Psoas muscle (tissue), 8 donors: ENCODE measurements around the gene SEMA3G. TPM values are rescaled to one million over a fixed set of nuclear protein-coding genes. Genes with fewer than 3 reads are reported as not detected.
A peak's percentile ranks its signal among the peaks of the same experiment; 100 is the strongest.

ENCODE experiments used
- ATAC-seq, 4 donors: fragments of 200-7000 bp; cut with Tn5 transposase; one replicate each; pipeline ENCODE4 v1.9.1; 2020; ENCODE audit warnings: moderate library complexity in 3 of 4, mild to moderate bottlenecking in 2 of 4
- DNase-seq, 2 donors: peaks; one replicate each; pipeline ENCODE4 v3.0.0-alpha.2; 2020
- H3K27ac ChIP-seq: fragments of 200-600 bp; one replicate; pipeline ENCODE4 v1.8.0; 2022
- H3K27me3 ChIP-seq, 3 donors: fragments of 200-600 bp in 1 of 3; one replicate each; pipeline versions ENCODE4 v1.6.1 to v1.8.0; 2013 to 2022; ENCODE audit warnings: low read length in 2 of 3, mild to moderate bottlenecking in 2 of 3, moderate library complexity in 1 of 3; ENCODE audit not compliant: insufficient read depth in 3 of 3
- H3K36me3 ChIP-seq, 2 donors: fragments of 200-600 bp in 1 of 2; one replicate each; pipeline versions ENCODE4 v1.6.1 to v1.8.0; 2013 to 2022; ENCODE audit warnings: low read depth in 1 of 2, mild to moderate bottlenecking in 1 of 2, moderate library complexity in 1 of 2; ENCODE audit not compliant: insufficient read depth in 1 of 2
- H3K4me1 ChIP-seq: fragments of 200-600 bp; one replicate; pipeline ENCODE4 v1.8.0; 2022
- H3K4me3 ChIP-seq: fragments of 200-600 bp; one replicate; pipeline ENCODE4 v1.8.0; 2022; ENCODE audit warnings: mild to moderate bottlenecking
- H3K9me3 ChIP-seq: fragments of 200-600 bp; one replicate; pipeline ENCODE4 v1.8.0; 2022
- WGBS, 3 donors: extraction: QIAGEN DNeasy Blood & Tissue Kit; methylation state at CpG; one replicate each; pipeline versions ENCODE4 v1.1.6 to v1.1.7; 2013; 5-methylcytosine and 5-hydroxymethylcytosine counted together
- intact Hi-C, 2 donors: fragments of 100-400 bp; cut with DNase I; formaldehyde crosslinking; loops; one replicate each; pipeline versions ENCODE4 v1.11.0 to v1.14.2; 2022
- polyA plus RNA-seq, 3 donors: library from polyadenylated mRNA; stranded (reverse); fragments of 200-250 nt; gene quantifications; one replicate each; pipeline ENCODE4 v1.2.3, GENCODE V29; 2013
- total RNA-seq, 4 donors: library from RNA; stranded (reverse); fragmentation: NEBNext Ultra II Directional in 2 of 4; extraction: Animal tissue kit (Norgen Biotek cat#: 25700) in 2 of 4; gene quantifications; one replicate each; pipeline versions ENCODE4 v1.2.1 to v1.2.4, GENCODE V29; 2021 to 2023
- TF ChIP-seq, protein P1 (sequence below): fragments of 200-600 bp; IDR thresholded peaks from one replicate; pipeline ENCODE4 v1.8.0; 2022; ENCODE audit warnings: antibody characterized with exemption
- donor health status: healthy with polysubstance abuse.
- donor health status: DM: no; HTN: no; CAD: no; lungs with moderate emphysema.
- donor health status: Bipolar disorder and iron deficiency.
- donor health status: healthy.
- donor health status: DM: yes; HTN: yes; CAD: no.
- donor health status: DM: no; HTN: no; CAD: no.
- donor health status: DM: no; HTN: no; CAD: no.
- donor health status: DM: yes; HTN: yes; CAD: no.

The SEMA3G gene
- total and polyA plus RNA-seq, 7 donors: 6.0 to 13.8 (median 6.5) TPM

DNA sequence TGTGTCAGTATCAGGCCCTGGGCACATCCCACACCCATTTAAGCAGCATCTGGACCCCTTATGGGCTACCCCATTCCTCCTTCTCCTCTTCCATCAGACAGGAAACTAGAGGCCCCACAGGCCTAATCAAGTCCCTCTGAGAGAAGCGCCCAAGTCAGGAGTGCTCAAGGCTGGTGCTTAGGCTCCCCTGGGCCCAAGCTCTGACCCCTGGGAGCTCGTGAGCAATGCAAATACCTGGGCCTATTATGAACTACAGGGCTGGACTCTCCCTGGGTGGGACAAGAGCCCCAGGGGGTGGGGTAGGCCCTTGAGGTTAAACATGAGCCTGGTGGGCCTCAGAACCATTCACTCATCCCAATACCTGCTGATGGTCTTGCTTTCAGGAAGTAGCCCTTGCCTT lies 57.4 kb downstream of the SEMA3G start:
- 96 to 100% (median 96%) methylated on average over 2 of the region's 2 CpGs for WGBS, 3 donors
- no peak overlapping the region for H3K27ac ChIP-seq
- no peaks in the 10 kb centered on the region for H3K27me3 ChIP-seq
- H3K4me1 ChIP-seq: no peaks in the 10 kb centered on the region
- H3K9me3 ChIP-seq: no peaks in the 10 kb centered on the region
- no peak overlapping the region for H3K4me3 ChIP-seq
- intact Hi-C loops: loop anchor here in 1 of 2 donors (5.0 kb wide), 1 partner anchor 85 kb away; no protein-coding TSS in a partner anchor
- H3K36me3 ChIP-seq: peaks cover 0 to 44% of the 10 kb centered on the region in 2 donors
- no peak for ATAC-seq
- TF ChIP-seq, protein P1, sequence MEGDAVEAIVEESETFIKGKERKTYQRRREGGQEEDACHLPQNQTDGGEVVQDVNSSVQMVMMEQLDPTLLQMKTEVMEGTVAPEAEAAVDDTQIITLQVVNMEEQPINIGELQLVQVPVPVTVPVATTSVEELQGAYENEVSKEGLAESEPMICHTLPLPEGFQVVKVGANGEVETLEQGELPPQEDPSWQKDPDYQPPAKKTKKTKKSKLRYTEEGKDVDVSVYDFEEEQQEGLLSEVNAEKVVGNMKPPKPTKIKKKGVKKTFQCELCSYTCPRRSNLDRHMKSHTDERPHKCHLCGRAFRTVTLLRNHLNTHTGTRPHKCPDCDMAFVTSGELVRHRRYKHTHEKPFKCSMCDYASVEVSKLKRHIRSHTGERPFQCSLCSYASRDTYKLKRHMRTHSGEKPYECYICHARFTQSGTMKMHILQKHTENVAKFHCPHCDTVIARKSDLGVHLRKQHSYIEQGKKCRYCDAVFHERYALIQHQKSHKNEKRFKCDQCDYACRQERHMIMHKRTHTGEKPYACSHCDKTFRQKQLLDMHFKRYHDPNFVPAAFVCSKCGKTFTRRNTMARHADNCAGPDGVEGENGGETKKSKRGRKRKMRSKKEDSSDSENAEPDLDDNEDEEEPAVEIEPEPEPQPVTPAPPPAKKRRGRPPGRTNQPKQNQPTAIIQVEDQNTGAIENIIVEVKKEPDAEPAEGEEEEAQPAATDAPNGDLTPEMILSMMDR: no peak
- DNase-seq: no peak

DNA sequence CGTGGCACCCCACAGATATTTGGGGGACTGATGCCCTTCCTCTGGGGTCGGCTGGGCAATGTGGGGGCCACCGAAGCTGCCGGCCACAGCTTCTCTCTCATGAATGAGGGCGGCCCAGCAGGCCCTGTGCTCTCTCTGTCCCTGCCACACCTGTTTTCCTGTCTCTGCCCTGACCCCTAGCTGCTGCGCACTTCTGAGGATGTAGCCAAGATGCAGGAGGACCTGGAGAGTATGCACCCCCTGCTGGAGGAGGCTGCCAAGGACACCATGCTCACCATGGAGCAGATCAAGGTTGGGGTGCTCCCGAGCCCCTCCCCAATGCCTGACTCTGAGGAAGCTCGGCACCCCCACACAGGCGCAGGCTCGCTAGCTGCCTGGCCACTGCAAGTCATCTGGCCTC lies 59.7 kb downstream of the SEMA3G start:
- WGBS, 3 donors: 68 to 77% (median 71%) methylated on average over 10 of the region's 10 CpGs

DNA sequence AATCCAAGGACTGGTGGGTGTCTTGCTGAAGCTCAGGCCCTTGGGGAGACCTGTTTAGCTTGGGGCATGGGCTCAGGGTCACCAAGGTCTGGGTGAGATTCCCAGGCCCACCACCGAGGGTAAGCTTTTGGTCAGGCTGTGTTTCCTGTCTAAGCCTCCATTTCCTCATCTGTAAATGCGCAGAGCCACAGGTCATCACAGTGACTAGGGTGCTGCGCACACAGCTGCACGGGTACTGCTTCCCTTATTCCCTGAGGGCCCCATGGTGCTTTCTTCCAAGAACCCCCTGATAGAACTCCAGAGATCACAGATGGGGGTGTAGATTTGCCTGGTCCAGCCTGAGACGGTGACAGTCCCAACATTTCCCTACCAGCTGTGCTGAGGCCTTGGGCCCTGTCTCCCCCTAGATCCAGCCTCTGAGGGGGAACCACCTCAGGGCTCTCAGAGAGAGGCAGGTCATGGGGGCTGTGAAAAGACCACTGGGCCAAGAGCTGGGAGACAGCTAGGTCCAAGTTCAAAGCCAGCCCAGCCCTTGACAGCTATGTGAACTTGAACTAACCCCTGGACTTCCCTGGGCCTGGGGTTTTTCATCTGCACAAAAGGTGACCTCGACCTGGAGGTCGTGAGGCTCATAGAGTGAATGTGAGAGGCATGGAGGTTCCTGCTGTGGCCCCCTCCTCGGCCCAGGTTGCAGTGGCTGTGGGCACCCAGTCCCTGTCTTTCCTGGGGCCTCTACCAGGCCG lies 60.7 kb downstream of the SEMA3G start:
- ATAC-seq (no peak), DNase-seq (no peak)
- TF ChIP-seq, protein P1: no peak
- peaks cover 0 to 28% of the 10 kb centered on the region in 2 donors for H3K36me3 ChIP-seq
- H3K27ac ChIP-seq: no peak overlapping the region
- H3K4me1 ChIP-seq: no peaks in the 10 kb centered on the region
- WGBS, 3 donors: 77 to 84% (median 80%) methylated on average over 9 of the region's 9 CpGs
- H3K27me3 ChIP-seq: no peaks in the 10 kb centered on the region
- intact Hi-C loops: no loop called here
- H3K9me3 ChIP-seq: no peaks in the 10 kb centered on the region
- H3K4me3 ChIP-seq: no peak overlapping the region

More for the DNA sequence above, 59.7 kb downstream of the SEMA3G start:
- TF ChIP-seq, protein P1: peak; percentile 12
- intact Hi-C loops: loop anchor here in 1 of 2 donors (5.0 kb wide), 1 partner anchor 83 kb away; no protein-coding TSS in a partner anchor
- no peaks in the 10 kb centered on the region for H3K4me1 ChIP-seq
- H3K4me3 ChIP-seq: no peak overlapping the region
- H3K27ac ChIP-seq: no peak overlapping the region
- ATAC-seq: peak in 3 of 4 donors; percentile 21 to 35 (median 26)
- peaks cover 0 to 28% of the 10 kb centered on the region in 2 donors for H3K36me3 ChIP-seq
- H3K27me3 ChIP-seq: no peaks in the 10 kb centered on the region
- no peaks in the 10 kb centered on the region for H3K9me3 ChIP-seq
- DNase-seq: no peak

DNA sequence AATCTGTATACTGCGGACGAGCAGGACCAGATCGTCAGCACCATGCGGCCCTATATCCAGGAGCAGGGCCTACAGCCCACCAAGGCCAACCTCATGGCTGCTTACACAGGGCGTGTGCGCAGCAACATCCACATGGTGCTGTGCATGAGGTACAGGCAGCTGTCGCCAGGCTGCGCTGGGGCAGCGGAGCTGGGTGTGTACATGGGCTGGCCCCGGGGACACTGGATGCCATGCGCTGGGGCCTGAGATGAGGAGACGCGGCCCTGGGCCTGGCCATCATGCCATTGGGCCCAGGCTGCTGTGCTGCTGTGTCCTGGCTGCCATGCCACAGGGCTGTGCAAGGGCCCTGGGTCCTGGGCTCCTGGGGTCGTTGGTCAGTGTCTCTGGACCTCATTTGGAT lies 61.5 kb downstream of the SEMA3G start:
- H3K4me3 ChIP-seq: no peak overlapping the region
- ATAC-seq (no peak), DNase-seq (no peak)
- intact Hi-C loops: no loop called here
- H3K4me1 ChIP-seq: no peaks in the 10 kb centered on the region
- peaks cover 0 to 21% of the 10 kb centered on the region in 2 donors for H3K36me3 ChIP-seq
- H3K27ac ChIP-seq: no peak overlapping the region
- H3K9me3 ChIP-seq: no peaks in the 10 kb centered on the region
- TF ChIP-seq, protein P1: no peak
- WGBS, 3 donors: 84 to 94% (median 85%) methylated on average over 14 of the region's 14 CpGs
- no peaks in the 10 kb centered on the region for H3K27me3 ChIP-seq

Other genes starting within 250 kb of the SEMA3G start
- gene ALAS1, start 246.9 kb downstream of the SEMA3G start, total RNA-seq: 10 to 100 TPM; 50.1 to 89.4 (median 68.1) TPM
- gene ALAS1, start 246.9 kb downstream of the SEMA3G start, polyA plus RNA-seq: 100 to 1,000 TPM in 2 of 3 donors, 10 to 100 TPM in 1; 75.2 to 138 (median 121) TPM
- gene TLR9, start 219.5 kb downstream of the SEMA3G start, total RNA-seq: under 1 TPM in 3 of 4 donors, not detected in 1; 0.34 to 0.55 (median 0.41) TPM
- gene TLR9, start 219.5 kb downstream of the SEMA3G start, polyA plus RNA-seq: under 1 TPM; 0.04 to 0.14 (median 0.08) TPM
- 100 to 1,000 TPM in 3 of 4 donors, 10 to 100 TPM in 1; 74.9 to 224 (median 138) TPM for gene TWF2, start 205.9 kb downstream of the SEMA3G start, total RNA-seq
- gene TWF2, start 205.9 kb downstream of the SEMA3G start, polyA plus RNA-seq: 100 to 1,000 TPM in 1 of 3 donors, 10 to 100 TPM in 2; 19.6 to 160 (median 74.6) TPM
- gene PPM1M, start 199.3 kb downstream of the SEMA3G start, total RNA-seq: 1 to 10 TPM; 2.1 to 7.5 (median 3.9) TPM
- 1 to 10 TPM; 2.5 to 3.3 (median 2.6) TPM for gene PPM1M, start 199.3 kb downstream of the SEMA3G start, polyA plus RNA-seq
- gene WDR82, start 166.5 kb downstream of the SEMA3G start, total RNA-seq: 10 to 100 TPM; 62.1 to 93.1 (median 85.5) TPM
- 10 to 100 TPM; 46.1 to 96.7 (median 53.4) TPM for gene WDR82, start 166.5 kb downstream of the SEMA3G start, polyA plus RNA-seq
- 1 to 10 TPM; 3.0 to 7.2 (median 5.7) TPM for gene GLYCTK, start 157.3 kb downstream of the SEMA3G start, total RNA-seq
- 10 to 100 TPM in 1 of 3 donors, 1 to 10 TPM in 2; 3.1 to 16.5 (median 4.2) TPM for gene GLYCTK, start 157.3 kb downstream of the SEMA3G start, polyA plus RNA-seq
- gene DNAH1, start 128.8 kb downstream of the SEMA3G start, total RNA-seq: 1 to 10 TPM; 2.4 to 4.1 (median 3.0) TPM
- 1 to 10 TPM in 2 of 3 donors, under 1 TPM in 1; 0.77 to 1.8 (median 1.2) TPM for gene DNAH1, start 128.8 kb downstream of the SEMA3G start, polyA plus RNA-seq
- 10 to 100 TPM; 61.1 to 78.1 (median 70.7) TPM for gene BAP1, start 35.1 kb downstream of the SEMA3G start, total RNA-seq
- gene BAP1, start 35.1 kb downstream of the SEMA3G start, polyA plus RNA-seq: 100 to 1,000 TPM in 1 of 3 donors, 10 to 100 TPM in 2; 65.7 to 104 (median 78.9) TPM
- 10 to 100 TPM in 1 of 4 donors, 1 to 10 TPM in 3; 4.2 to 15.5 (median 7.3) TPM for gene PHF7, start 34.4 kb downstream of the SEMA3G start, total RNA-seq
- 10 to 100 TPM in 1 of 3 donors, 1 to 10 TPM in 2; 4.2 to 13.4 (median 4.6) TPM for gene PHF7, start 34.4 kb downstream of the SEMA3G start, polyA plus RNA-seq
- 1,000 to 10,000 TPM; 5,645 to 6,422 (median 6,257) TPM for gene TNNC1, start 8.9 kb upstream of the SEMA3G start, total RNA-seq
- gene TNNC1, start 8.9 kb upstream of the SEMA3G start, polyA plus RNA-seq: 1,000 to 10,000 TPM; 4,153 to 7,172 (median 6,558) TPM
- 10 to 100 TPM; 16.7 to 33.4 (median 28.1) TPM for gene NISCH, start 10.5 kb upstream of the SEMA3G start, total RNA-seq
- 10 to 100 TPM; 14.3 to 28.8 (median 15.8) TPM for gene NISCH, start 10.5 kb upstream of the SEMA3G start, polyA plus RNA-seq
- gene STAB1, start 50.2 kb upstream of the SEMA3G start, total RNA-seq: 10 to 100 TPM; 29.0 to 47.5 (median 41.9) TPM
- 10 to 100 TPM; 15.9 to 27.4 (median 22.5) TPM for gene STAB1, start 50.2 kb upstream of the SEMA3G start, polyA plus RNA-seq
- 10 to 100 TPM in 2 of 4 donors, 1 to 10 TPM in 2; 6.8 to 13.7 (median 10.4) TPM for gene NT5DC2, start 88.8 kb upstream of the SEMA3G start, total RNA-seq
- gene NT5DC2, start 88.8 kb upstream of the SEMA3G start, polyA plus RNA-seq: 10 to 100 TPM in 2 of 3 donors, 1 to 10 TPM in 1; 8.8 to 10.5 (median 10.3) TPM
- gene UQCC5, start 91.5 kb upstream of the SEMA3G start, total RNA-seq: 10 to 100 TPM; 29.5 to 32.7 (median 31.0) TPM
- gene UQCC5, start 91.5 kb upstream of the SEMA3G start, polyA plus RNA-seq: 10 to 100 TPM; 34.4 to 95.4 (median 67.9) TPM
- 10 to 100 TPM; 38.0 to 46.7 (median 39.9) TPM for gene PBRM1, start 240.8 kb upstream of the SEMA3G start, total RNA-seq
- gene PBRM1, start 240.8 kb upstream of the SEMA3G start, polyA plus RNA-seq: 10 to 100 TPM in 2 of 3 donors, 1 to 10 TPM in 1; 7.5 to 21.9 (median 12.1) TPM
- 100 to 1,000 TPM in 1 of 4 donors, 10 to 100 TPM in 3; 47.3 to 109 (median 67.9) TPM for gene GNL3, start 240.9 kb upstream of the SEMA3G start, total RNA-seq
- gene GNL3, start 240.9 kb upstream of the SEMA3G start, polyA plus RNA-seq: 100 to 1,000 TPM in 2 of 3 donors, 10 to 100 TPM in 1; 80.6 to 145 (median 135) TPM